ENCODE results near the gene PBXIP1. TPM values are rescaled to one million over a fixed set of nuclear protein-coding genes. Genes with fewer than 3 reads are reported as not detected.

Gene PBXIP1
- total and polyA plus RNA-seq, 2 of the 13 experiments (the other 11 are each of a cell fraction or from before 2014, with no cell fraction given) = 16.3 to 31.9 TPM

DNA sequence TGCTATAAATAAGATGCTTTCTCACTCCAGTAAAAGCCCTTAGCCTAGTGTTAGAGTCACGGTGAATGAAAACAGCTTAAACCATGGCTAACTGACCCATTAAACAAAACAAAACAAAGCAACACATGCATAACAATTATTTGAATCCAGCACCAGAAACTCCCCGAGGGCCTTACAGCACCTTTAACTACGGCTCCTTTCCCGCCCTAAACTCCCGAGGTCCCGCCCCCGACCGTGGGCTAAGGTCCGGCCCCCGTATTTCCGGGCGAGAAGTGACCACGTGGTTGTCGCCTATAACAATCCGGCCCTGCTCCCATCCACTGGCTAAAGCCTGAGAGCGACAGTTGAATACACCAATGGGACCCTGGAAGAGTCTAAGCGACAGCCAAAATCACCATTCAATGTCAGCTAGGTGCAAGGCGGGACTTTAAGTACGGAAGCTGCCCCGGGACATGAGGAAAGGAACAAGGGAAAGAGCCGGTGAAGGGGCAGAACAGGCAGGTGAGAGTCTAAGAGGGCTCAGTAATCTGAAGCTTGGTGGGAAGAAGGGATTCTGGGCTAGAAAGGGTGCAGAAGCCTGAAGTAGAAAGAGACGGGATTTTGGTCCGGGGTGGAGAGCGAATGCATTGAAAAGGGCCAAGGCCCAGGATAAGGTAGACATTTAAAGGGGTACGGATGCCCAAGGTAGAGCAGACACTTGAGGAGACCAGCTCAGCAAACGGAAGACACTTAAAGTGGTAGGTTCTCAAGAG, 27.2 kb upstream of the PBXIP1 start, which contains the start of gene FLAD1 (continued):
- TF ChIP-seq, protein P1, sequence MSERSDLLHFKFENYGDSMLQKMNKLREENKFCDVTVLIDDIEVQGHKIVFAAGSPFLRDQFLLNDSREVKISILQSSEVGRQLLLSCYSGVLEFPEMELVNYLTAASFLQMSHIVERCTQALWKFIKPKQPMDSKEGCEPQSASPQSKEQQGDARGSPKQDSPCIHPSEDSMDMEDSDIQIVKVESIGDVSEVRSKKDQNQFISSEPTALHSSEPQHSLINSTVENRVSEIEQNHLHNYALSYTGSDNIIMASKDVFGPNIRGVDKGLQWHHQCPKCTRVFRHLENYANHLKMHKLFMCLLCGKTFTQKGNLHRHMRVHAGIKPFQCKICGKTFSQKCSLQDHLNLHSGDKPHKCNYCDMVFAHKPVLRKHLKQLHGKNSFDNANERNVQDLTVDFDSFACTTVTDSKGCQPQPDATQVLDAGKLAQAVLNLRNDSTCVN (CRISPR knock-in tag; IDR thresholded peaks at IDR 0.05; ENCODE audit: borderline replicate concordance) = peak; percentile 54; the same call in 1 of the 2 replicates
- TF ChIP-seq ARNT (IDR thresholded peaks at IDR 0.05) = no peak
- TF ChIP-seq, protein P2, sequence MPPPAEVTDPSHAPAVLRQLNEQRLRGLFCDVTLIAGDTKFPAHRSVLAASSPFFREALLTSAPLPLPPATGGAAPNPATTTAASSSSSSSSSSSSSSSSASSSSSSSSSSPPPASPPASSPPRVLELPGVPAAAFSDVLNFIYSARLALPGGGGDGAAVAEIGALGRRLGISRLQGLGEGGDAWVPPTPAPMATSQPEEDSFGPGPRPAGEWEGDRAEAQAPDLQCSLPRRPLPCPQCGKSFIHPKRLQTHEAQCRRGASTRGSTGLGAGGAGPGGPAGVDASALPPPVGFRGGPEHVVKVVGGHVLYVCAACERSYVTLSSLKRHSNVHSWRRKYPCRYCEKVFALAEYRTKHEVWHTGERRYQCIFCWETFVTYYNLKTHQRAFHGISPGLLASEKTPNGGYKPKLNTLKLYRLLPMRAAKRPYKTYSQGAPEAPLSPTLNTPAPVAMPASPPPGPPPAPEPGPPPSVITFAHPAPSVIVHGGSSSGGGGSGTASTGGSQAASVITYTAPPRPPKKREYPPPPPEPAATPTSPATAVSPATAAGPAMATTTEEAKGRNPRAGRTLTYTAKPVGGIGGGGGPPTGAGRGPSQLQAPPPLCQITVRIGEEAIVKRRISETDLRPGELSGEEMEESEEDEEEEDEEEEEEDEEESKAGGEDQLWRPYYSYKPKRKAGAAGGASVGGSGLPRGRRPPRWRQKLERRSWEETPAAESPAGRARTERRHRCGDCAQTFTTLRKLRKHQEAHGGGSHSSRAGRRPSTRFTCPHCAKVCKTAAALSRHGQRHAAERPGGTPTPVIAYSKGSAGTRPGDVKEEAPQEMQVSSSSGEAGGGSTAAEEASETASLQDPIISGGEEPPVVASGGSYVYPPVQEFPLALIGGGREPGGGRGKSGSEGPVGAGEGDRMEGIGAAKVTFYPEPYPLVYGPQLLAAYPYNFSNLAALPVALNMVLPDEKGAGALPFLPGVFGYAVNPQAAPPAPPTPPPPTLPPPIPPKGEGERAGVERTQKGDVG (CRISPR knock-in tag; IDR thresholded peaks at IDR 0.05; ENCODE audit: borderline replicate concordance) = no peak
- TF ChIP-seq, protein P3, sequence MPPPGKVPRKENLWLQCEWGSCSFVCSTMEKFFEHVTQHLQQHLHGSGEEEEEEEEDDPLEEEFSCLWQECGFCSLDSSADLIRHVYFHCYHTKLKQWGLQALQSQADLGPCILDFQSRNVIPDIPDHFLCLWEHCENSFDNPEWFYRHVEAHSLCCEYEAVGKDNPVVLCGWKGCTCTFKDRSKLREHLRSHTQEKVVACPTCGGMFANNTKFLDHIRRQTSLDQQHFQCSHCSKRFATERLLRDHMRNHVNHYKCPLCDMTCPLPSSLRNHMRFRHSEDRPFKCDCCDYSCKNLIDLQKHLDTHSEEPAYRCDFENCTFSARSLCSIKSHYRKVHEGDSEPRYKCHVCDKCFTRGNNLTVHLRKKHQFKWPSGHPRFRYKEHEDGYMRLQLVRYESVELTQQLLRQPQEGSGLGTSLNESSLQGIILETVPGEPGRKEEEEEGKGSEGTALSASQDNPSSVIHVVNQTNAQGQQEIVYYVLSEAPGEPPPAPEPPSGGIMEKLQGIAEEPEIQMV (CRISPR knock-in tag; IDR thresholded peaks at IDR 0.05; ENCODE audit: low read depth) = no peak; the same call in 1 of the 2 replicates
- peak; percentile 80 for TF ChIP-seq CREM (IDR thresholded peaks at IDR 0.05)
- TF ChIP-seq CREM (CRISPR knock-in tag; IDR thresholded peaks at IDR 0.05) = no peak
- no peak for TF ChIP-seq ZNF530 (CRISPR knock-in tag; IDR thresholded peaks at IDR 0.05; ENCODE audit: low read depth)
- TF ChIP-seq ETV6 (CRISPR knock-in tag; conservative IDR thresholded peaks at IDR 0.05) = no peak
- TF ChIP-seq ZNF205 (CRISPR knock-in tag; IDR thresholded peaks at IDR 0.05) = peak; percentile 38; the same call in 1 of the 2 replicates
- 0 out of 2 replicates have a peak, but pooled peaks have one; percentile 15 for TF ChIP-seq ZNF224 (CRISPR knock-in tag; IDR thresholded peaks at IDR 0.05)
- TF ChIP-seq NFATC3 (CRISPR knock-in tag; IDR thresholded peaks at IDR 0.05) = no peak
- TF ChIP-seq SOX5 (CRISPR knock-in tag; IDR thresholded peaks at IDR 0.05; ENCODE audit: borderline replicate concordance) = peak; percentile 39; the same call in 1 of the 2 replicates
- TF ChIP-seq SP2 (CRISPR knock-in tag; IDR thresholded peaks at IDR 0.05) = peak; percentile 99
- TF ChIP-seq ZFP41 (CRISPR knock-in tag; IDR thresholded peaks at IDR 0.05; ENCODE audit: borderline replicate concordance) = no peak
- TF ChIP-seq, protein P4, sequence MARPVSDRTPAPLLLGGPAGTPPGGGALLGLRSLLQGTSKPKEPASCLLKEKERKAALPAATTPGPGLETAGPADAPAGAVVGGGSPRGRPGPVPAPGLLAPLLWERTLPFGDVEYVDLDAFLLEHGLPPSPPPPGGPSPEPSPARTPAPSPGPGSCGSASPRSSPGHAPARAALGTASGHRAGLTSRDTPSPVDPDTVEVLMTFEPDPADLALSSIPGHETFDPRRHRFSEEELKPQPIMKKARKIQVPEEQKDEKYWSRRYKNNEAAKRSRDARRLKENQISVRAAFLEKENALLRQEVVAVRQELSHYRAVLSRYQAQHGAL (CRISPR knock-in tag; IDR thresholded peaks at IDR 0.05; ENCODE audit: not compliant biosample characterization) = no peak
- TF ChIP-seq FOXC1 (CRISPR knock-in tag; IDR thresholded peaks at IDR 0.05; ENCODE audit: borderline replicate concordance) = no peak
- TF ChIP-seq FOXA3 (CRISPR knock-in tag; IDR thresholded peaks at IDR 0.05) = peak; percentile 37
- no peak for TF ChIP-seq SRF (IDR thresholded peaks at IDR 0.05; ENCODE audit: low read depth, low read length)
- no peak for TF ChIP-seq ZNF724P (CRISPR knock-in tag; IDR thresholded peaks at IDR 0.05; ENCODE audit: borderline replicate concordance)
- TF ChIP-seq, protein P5, sequence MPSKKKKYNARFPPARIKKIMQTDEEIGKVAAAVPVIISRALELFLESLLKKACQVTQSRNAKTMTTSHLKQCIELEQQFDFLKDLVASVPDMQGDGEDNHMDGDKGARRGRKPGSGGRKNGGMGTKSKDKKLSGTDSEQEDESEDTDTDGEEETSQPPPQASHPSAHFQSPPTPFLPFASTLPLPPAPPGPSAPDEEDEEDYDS (CRISPR knock-in tag; IDR thresholded peaks at IDR 0.05) = peak; percentile 42; the same call in 1 of the 2 replicates
- TF ChIP-seq, protein P6, sequence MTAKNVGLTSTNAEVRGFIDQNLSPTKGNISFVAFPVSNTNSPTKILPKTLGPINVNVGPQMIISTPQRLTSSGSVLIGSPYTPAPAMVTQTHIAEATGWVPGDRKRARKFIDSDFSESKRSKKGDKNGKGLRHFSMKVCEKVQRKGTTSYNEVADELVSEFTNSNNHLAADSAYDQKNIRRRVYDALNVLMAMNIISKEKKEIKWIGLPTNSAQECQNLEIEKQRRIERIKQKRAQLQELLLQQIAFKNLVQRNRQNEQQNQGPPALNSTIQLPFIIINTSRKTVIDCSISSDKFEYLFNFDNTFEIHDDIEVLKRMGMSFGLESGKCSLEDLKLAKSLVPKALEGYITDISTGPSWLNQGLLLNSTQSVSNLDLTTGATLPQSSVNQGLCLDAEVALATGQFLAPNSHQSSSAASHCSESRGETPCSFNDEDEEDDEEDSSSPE (CRISPR knock-in tag; IDR thresholded peaks at IDR 0.05) = peak; percentile 98
- TF ChIP-seq ZNF777 (CRISPR knock-in tag; IDR thresholded peaks at IDR 0.05) = 0 out of 2 replicates have a peak, but pooled peaks have one; percentile 28
